Fibroblast of mammary gland (primary cell): ENCODE results near the gene RBM38.

Experiments
- DNase-seq: peaks from one replicate; pipeline ENCODE4 v3.0.0-alpha.2; 2010; ENCODE audit warnings: low read depth
- H3K4me3 ChIP-seq: 2 replicates; pipeline ENCODE4 v1.5.1; 2011; ENCODE audit warnings: low read depth, mild to moderate bottlenecking, low read length, moderate library complexity; ENCODE audit not compliant: control insufficient read depth
- TF ChIP-seq, protein P1 (sequence below): conservative IDR thresholded peaks from 2 replicates; pipeline ENCODE4 v1.5.1; 2011; ENCODE audit warnings: low read depth, low read length, inconsistent platforms; ENCODE audit not compliant: control insufficient read depth, insufficient read depth

Gene RBM38

GRCh38 chr20:57408536-57409233 lies 17.5 kb downstream of the RBM38 start:
- TF ChIP-seq, protein P1, sequence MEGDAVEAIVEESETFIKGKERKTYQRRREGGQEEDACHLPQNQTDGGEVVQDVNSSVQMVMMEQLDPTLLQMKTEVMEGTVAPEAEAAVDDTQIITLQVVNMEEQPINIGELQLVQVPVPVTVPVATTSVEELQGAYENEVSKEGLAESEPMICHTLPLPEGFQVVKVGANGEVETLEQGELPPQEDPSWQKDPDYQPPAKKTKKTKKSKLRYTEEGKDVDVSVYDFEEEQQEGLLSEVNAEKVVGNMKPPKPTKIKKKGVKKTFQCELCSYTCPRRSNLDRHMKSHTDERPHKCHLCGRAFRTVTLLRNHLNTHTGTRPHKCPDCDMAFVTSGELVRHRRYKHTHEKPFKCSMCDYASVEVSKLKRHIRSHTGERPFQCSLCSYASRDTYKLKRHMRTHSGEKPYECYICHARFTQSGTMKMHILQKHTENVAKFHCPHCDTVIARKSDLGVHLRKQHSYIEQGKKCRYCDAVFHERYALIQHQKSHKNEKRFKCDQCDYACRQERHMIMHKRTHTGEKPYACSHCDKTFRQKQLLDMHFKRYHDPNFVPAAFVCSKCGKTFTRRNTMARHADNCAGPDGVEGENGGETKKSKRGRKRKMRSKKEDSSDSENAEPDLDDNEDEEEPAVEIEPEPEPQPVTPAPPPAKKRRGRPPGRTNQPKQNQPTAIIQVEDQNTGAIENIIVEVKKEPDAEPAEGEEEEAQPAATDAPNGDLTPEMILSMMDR, result no peak
- no peak overlapping the region for H3K4me3 ChIP-seq
- DNase-seq, result no peak

DNA sequence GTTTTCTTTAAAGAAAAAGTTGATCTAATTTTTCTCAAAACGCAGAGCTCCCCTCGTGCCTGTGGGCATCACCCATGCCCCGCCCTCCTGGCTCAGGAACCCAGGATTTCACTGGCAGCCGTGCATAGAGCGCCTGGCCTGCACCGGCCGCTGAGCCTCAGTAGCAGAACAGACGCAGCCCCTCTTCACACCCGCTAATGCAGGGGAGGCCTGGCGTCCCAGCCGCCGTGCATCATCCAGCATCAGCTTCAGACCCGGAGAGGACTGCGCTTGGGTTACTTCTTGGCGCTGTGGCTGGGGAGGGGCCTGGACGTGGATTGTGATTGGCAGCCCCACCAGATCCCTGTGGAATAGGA lies 18.1 kb downstream of the RBM38 start:
- TF ChIP-seq, protein P1, result no peak
- DNase-seq, result no peak
- no peak overlapping the region for H3K4me3 ChIP-seq

DNA sequence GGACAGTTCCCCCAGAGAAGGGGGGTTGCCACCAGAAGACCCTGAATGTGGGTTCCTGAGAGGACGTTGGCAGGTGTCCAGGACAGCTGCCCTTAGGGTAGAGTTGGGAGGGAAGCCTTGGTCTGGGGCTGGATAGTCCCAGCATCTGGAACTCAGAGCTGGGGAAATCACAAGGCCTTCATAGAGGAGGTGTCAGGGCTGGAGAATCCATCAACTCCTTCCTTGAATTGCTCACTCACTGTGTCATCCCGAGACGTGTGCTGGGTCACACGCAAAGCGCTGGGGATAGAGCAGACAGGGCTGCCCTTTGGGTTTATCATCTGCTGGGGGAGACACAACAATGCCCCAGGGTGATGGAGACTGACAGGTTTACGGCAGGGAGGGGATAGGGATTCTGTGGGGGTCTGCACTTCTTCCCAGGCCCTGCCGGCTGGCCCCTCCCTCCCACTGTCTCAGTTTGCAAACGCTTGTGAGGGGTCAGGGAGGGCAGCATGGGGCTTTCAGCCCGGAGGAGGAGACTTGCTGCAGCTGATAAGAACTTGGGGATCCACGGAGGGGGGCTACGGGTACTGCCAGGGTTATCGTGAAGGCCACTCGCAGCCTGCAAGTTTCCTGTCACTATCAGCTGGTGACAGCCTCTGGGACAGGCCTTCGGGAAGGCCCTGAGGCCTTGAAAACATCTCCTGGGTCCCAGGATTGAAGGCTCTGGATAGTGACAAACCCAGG lies 18.6 kb downstream of the RBM38 start:
- no peak overlapping the region for H3K4me3 ChIP-seq
- TF ChIP-seq, protein P1, result no peak
- no peak for DNase-seq

DNA sequence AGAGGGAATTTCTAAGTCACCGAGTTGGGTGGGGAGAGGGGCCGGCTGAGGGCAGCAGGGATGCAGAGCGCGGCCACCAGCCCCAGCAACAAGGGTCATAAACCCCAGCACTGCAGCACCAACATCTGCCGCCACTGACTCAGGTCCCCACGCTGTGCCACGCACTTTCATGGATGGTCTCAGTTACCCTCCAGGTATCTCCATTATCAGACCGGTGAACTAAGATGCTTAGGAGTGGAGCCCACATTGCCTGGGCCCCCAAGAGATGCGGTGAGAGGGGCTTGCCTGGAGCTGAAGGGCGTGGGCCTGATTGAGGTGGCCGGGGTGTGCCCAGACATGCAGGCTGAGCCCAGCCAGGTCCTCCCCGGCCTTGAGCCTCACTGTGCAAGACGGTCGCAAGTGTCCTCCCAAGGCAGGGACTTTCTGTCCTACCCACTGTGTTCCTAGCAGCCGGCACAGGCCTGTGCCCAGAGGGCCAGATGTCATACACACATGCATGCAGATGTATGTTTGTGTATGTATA lies 19.3 kb downstream of the RBM38 start:
- DNase-seq, result no peak
- TF ChIP-seq, protein P1, result no peak
- H3K4me3 ChIP-seq, result no peak overlapping the region

GRCh38 chr20:57410924-57411323 lies 19.7 kb downstream of the RBM38 start:
- H3K4me3 ChIP-seq, result no peak overlapping the region
- TF ChIP-seq, protein P1, result no peak
- DNase-seq, result no peak

- no peak overlapping the region for H3K4me3 ChIP-seq
- TF ChIP-seq, protein P1, result no peak
- no peak for DNase-seq
Observed at GRCh38 chr20:57411406-57412283, 20.4 kb downstream of the RBM38 start.
